CD4-positive, alpha-beta T cell (primary cell): ENCODE measurements around the gene SERBP1. TPM values are rescaled to one million over a fixed set of nuclear protein-coding genes. Genes with fewer than 3 reads are reported as not detected.
A peak's percentile ranks its signal among the peaks of the same experiment; 100 is the strongest.
"Not testable (repeated sequence)": the region's sequence is repeated elsewhere in the genome, so short reads cannot be mapped to it uniquely, and the experiment has no call there.

Experiments used
- ATAC-seq: fragments of 200-7000 bp; cut with Tn5 transposase; one replicate; pipeline ENCODE4 v1.10.0; 2022; ENCODE audit warnings: mild to moderate bottlenecking; ENCODE audit not compliant: poor library complexity
- CTCF ChIA-PET: fragments of 350-600 bp; sonication (Branson Sonifier 250); formaldehyde crosslinking; loops from one replicate; lab custom pipeline; 2021; ENCODE audit warnings: antibody characterized with exemption, inconsistent platforms; lab: Charles Lee
- POLR2A ChIA-PET: fragments of 350-600 bp; sonication (Branson Sonifier 250); formaldehyde crosslinking; loops from one replicate; lab custom pipeline; 2021; ENCODE audit warnings: antibody characterized with exemption, inconsistent platforms; lab: Charles Lee
- DNase-seq, 14 experiments: peaks; one replicate each; pipeline ENCODE4 v3.0.0-alpha.2; 2013 to 2020; ENCODE audit warnings: mixed read lengths in 2 of 14
- H3K27ac ChIP-seq, 2 donors: one replicate each; pipeline versions ENCODE4 v1.5.1 to v1.7.0; 2013; ENCODE audit warnings: low read length in 2 of 2, low read depth in 1 of 2, mild to moderate bottlenecking in 1 of 2
- H3K27me3 ChIP-seq, 2 experiments: 1 replicate in 1 of 2; 2 replicates in 1 of 2; pipeline versions ENCODE4 v1.6.1 to v1.7.0; 2013; ENCODE audit warnings: low read length in 2 of 2, control low read depth in 1 of 2, mild to moderate bottlenecking in 1 of 2, moderate library complexity in 1 of 2; ENCODE audit not compliant: insufficient read depth in 2 of 2, control insufficient read depth in 1 of 2
- H3K36me3 ChIP-seq: one replicate; pipeline ENCODE4 v1.6.1; 2013; ENCODE audit warnings: low read length, control low read depth; ENCODE audit not compliant: insufficient read depth
- H3K4me1 ChIP-seq: one replicate; pipeline ENCODE4 v1.6.1; 2013; ENCODE audit warnings: low read length, control low read depth; ENCODE audit not compliant: insufficient read depth
- H3K4me3 ChIP-seq: one replicate; pipeline ENCODE4 v1.5.1; 2013; ENCODE audit warnings: mild to moderate bottlenecking, low read length, moderate library complexity
- H3K9me3 ChIP-seq, 2 experiments: 1 replicate in 1 of 2; 2 replicates in 1 of 2; pipeline versions ENCODE4 v1.6.1 to v1.7.0; 2013; ENCODE audit warnings: low read length in 2 of 2, mild to moderate bottlenecking in 2 of 2, control low read depth in 1 of 2, moderate library complexity in 1 of 2; ENCODE audit not compliant: control insufficient read depth in 1 of 2, insufficient read depth in 1 of 2
- H3K27ac Mint-ChIP-seq: one replicate; pipeline ENCODE4 v1.8.0; 2020; ENCODE audit warnings: mixed read lengths
- H3K27me3 Mint-ChIP-seq: one replicate; pipeline ENCODE4 v1.8.0; 2021; ENCODE audit warnings: mixed read lengths
- H3K36me3 Mint-ChIP-seq: one replicate; pipeline ENCODE4 v1.8.0; 2021; ENCODE audit warnings: low read depth, mixed read lengths
- H3K4me1 Mint-ChIP-seq: one replicate; pipeline ENCODE4 v1.8.0; 2021; ENCODE audit warnings: low read depth, mixed read lengths
- H3K4me3 Mint-ChIP-seq: one replicate; pipeline ENCODE4 v1.8.0; 2020; ENCODE audit warnings: mild to moderate bottlenecking, mixed read lengths
- H3K9me3 Mint-ChIP-seq: one replicate; pipeline ENCODE4 v1.8.0; 2020; ENCODE audit warnings: mixed read lengths
- intact Hi-C, 2 experiments: fragments of 100-400 bp; cut with DNase I in 1 of 2; cut with micrococcal nuclease in 1 of 2; formaldehyde crosslinking; loops; one replicate each; pipeline versions ENCODE4 v1.15.1 to v1.9.0; 2023 to 2025; cut with DNase I, micrococcal nuclease
- total RNA-seq, 174 experiments: library from RNA in 2 of 174; stranded (reverse) in 2 of 174; gene quantifications; one replicate each; pipeline ENCODE4 v1.2.3 and lab custom pipeline; 2021 to 2026
- TF ChIP-seq, protein P1 (sequence below): fragments of 200-600 bp; IDR thresholded peaks from one replicate; pipeline ENCODE4 v1.8.0; 2022; ENCODE audit warnings: antibody characterized with exemption, mild to moderate bottlenecking

SERBP1 gene
- total RNA-seq, 2 experiments from 2014 or later = 128 to 135 TPM

GRCh38 chr1:67415041-67415440 is 15.2 kb downstream of the SERBP1 start:
- H3K4me1 Mint-ChIP-seq = peaks cover 39% of the 10 kb centered on the region
- no peaks in the 10 kb centered on the region for H3K9me3 Mint-ChIP-seq
- CTCF ChIA-PET = no interaction called here
- POLR2A ChIA-PET = interaction anchor here (3.5 kb wide), 1 partner anchor 14 kb away, joined by 11 read pairs; no protein-coding TSS in a partner anchor
- intact Hi-C loops = no loop called here
- H3K36me3 Mint-ChIP-seq = peaks cover 95% of the 10 kb centered on the region
- H3K4me1 ChIP-seq = peaks cover 12% of the 10 kb centered on the region
- H3K4me3 ChIP-seq = no peak overlapping the region
- DNase-seq (no peak), ATAC-seq (no peak)
- no peaks in the 10 kb centered on the region for H3K27me3 Mint-ChIP-seq
- TF ChIP-seq, protein P1, sequence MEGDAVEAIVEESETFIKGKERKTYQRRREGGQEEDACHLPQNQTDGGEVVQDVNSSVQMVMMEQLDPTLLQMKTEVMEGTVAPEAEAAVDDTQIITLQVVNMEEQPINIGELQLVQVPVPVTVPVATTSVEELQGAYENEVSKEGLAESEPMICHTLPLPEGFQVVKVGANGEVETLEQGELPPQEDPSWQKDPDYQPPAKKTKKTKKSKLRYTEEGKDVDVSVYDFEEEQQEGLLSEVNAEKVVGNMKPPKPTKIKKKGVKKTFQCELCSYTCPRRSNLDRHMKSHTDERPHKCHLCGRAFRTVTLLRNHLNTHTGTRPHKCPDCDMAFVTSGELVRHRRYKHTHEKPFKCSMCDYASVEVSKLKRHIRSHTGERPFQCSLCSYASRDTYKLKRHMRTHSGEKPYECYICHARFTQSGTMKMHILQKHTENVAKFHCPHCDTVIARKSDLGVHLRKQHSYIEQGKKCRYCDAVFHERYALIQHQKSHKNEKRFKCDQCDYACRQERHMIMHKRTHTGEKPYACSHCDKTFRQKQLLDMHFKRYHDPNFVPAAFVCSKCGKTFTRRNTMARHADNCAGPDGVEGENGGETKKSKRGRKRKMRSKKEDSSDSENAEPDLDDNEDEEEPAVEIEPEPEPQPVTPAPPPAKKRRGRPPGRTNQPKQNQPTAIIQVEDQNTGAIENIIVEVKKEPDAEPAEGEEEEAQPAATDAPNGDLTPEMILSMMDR = no peak
- no peak overlapping the region for H3K4me3 Mint-ChIP-seq
- no peak overlapping the region for H3K27ac ChIP-seq
- no peaks in the 10 kb centered on the region for H3K9me3 ChIP-seq
- H3K36me3 ChIP-seq = peaks cover 89% of the 10 kb centered on the region
- H3K27me3 ChIP-seq = no peaks in the 10 kb centered on the region
- H3K27ac Mint-ChIP-seq = peak overlapping the region; percentile 76

DNA sequence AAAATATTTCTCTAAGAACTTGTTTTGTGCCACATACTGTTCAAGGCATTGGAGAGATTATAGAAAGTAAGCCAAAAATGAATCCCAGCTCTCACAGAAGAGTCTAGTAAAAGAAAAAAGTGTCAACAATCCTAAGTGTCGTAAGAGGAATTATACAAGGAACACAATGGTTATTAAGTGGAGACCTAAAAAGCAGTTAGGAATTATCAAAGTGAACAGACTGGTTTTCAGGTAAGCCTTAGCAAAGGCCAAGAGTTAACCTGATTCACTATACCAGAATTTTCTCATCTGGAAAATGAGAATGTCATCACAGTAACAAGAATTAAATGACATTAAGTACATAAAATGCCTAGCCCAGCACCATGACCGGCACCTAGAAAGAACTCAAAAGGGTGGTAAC is 15.6 kb downstream of the SERBP1 start:
- no peak overlapping the region for H3K27ac ChIP-seq
- TF ChIP-seq, protein P1 = no peak
- no peak for ATAC-seq
- no peaks in the 10 kb centered on the region for H3K27me3 Mint-ChIP-seq
- no peaks in the 10 kb centered on the region for H3K9me3 ChIP-seq
- no peak overlapping the region for H3K4me3 Mint-ChIP-seq
- intact Hi-C loops = no loop called here
- H3K4me3 ChIP-seq = no peak overlapping the region
- H3K36me3 ChIP-seq = peaks cover 88% of the 10 kb centered on the region
- no peaks in the 10 kb centered on the region for H3K27me3 ChIP-seq
- DNase-seq = no peak
- H3K27ac Mint-ChIP-seq = peak overlapping the region; percentile 76
- CTCF ChIA-PET = no interaction called here
- POLR2A ChIA-PET = interaction anchor here (3.5 kb wide), 1 partner anchor 14 kb away, joined by 11 read pairs; no protein-coding TSS in a partner anchor
- no peaks in the 10 kb centered on the region for H3K9me3 Mint-ChIP-seq
- peaks cover 12% of the 10 kb centered on the region for H3K4me1 ChIP-seq
- H3K36me3 Mint-ChIP-seq = peaks cover 95% of the 10 kb centered on the region
- peaks cover 34% of the 10 kb centered on the region for H3K4me1 Mint-ChIP-seq

DNA sequence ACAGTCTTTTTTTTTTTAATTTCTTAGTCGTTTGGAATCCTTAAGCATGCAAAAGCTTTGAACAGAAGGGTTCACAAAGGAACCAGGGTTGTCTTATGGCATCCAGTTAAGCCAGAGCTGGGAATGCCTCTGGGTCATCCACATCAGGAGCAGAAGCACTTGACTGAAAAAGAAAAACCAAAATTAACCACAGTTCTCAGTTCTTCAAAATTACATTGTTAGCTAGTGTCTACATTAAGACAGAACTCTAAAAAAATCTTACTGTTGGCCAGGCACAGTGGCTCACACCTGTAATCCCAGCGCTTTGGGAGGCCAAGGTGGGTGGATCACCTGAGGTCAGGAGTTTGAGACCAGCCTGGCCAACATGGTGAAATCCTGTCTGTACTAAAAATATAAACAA is 17.1 kb downstream of the SERBP1 start:
- H3K27me3 ChIP-seq, DNase-seq, CTCF ChIA-PET, H3K4me3 ChIP-seq, ATAC-seq, H3K27ac Mint-ChIP-seq, H3K4me3 Mint-ChIP-seq, H3K9me3 Mint-ChIP-seq, POLR2A ChIA-PET, H3K4me1 ChIP-seq, H3K9me3 ChIP-seq, H3K27me3 Mint-ChIP-seq, H3K27ac ChIP-seq: not testable (repeated sequence)
- intact Hi-C loops = loop anchor here in 1 of 2 experiments (2.0 kb wide), 1 partner anchor 14 kb away; no protein-coding TSS in a partner anchor
- peaks cover 24% of the 10 kb centered on the region for H3K4me1 Mint-ChIP-seq
- H3K36me3 ChIP-seq = peaks cover 74% of the 10 kb centered on the region
- peaks cover 92% of the 10 kb centered on the region for H3K36me3 Mint-ChIP-seq

DNA sequence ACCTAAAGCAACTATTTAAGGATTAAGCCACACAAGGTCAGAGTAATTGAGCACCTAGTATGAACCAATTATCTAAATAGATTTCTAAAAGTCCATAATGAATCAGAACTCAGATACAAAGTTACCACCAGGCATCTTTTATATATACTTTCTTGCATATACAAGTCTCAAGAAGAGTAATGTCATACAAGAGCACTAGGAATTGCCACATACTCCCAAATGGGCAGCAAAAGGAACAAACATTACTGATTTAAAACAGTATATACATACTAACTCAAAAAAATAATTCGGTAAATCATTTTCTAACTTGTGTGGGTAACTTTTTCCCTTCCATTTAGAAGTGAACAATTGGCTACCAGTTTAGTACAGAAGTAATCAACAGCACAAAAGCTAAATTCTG is 22.1 kb downstream of the SERBP1 start:
- H3K27ac ChIP-seq = no peak overlapping the region

More for the DNA sequence above, 22.1 kb downstream of the SERBP1 start:
- H3K36me3 ChIP-seq = peaks cover 28% of the 10 kb centered on the region
- no peaks in the 10 kb centered on the region for H3K4me1 ChIP-seq
- TF ChIP-seq, protein P1 = no peak
- intact Hi-C loops = no loop called here
- CTCF ChIA-PET = interaction anchor here (0.6 kb wide), 1 partner anchor 69 kb away, joined by 3 read pairs; no protein-coding TSS in a partner anchor
- H3K4me3 ChIP-seq = no peak overlapping the region
- ATAC-seq = no peak
- Mint-ChIP-seq H3K36me3 (peaks cover 44% of the 10 kb centered on the region), H3K4me3 (no peak overlapping the region), H3K27ac (peak overlapping the region; percentile 25), H3K4me1 (peaks cover 20% of the 10 kb centered on the region), H3K9me3 (no peaks in the 10 kb centered on the region), H3K27me3 (no peaks in the 10 kb centered on the region)
- DNase-seq = no peak
- H3K9me3 ChIP-seq = no peaks in the 10 kb centered on the region
- POLR2A ChIA-PET = interaction anchor here (0.9 kb wide), 1 partner anchor 22 kb away, joined by 5 read pairs; the partner anchor contains the start of gene SERBP1
- H3K27me3 ChIP-seq = no peaks in the 10 kb centered on the region
